IMR-90 (cell line): ENCODE data around the gene CDH23. TPM values are rescaled to one million over a fixed set of nuclear protein-coding genes. Genes with fewer than 3 reads are reported as not detected.

Source experiments
- ATAC-seq: fragments of 200-7000 bp; cut with Tn5 transposase; 2 replicates; pipeline ENCODE4 v1.9.1; 2020; ENCODE audit warnings: low read depth, mild to moderate bottlenecking, moderate library complexity
- BruUV-seq: library from RNA; stranded (reverse); fragments of 400-500 nt; replicated peaks from 2 replicates; lab custom pipeline; 2021; lab: Mats Ljungman, UMichigan
- CTCF ChIA-PET: fragments of 300-600 bp; formaldehyde crosslinking; extraction: SDS; loops from one replicate; lab custom pipeline; 2021; ENCODE audit warnings: antibody characterized with exemption; lab: Yijun Ruan, JAX
- POLR2A ChIA-PET: fragments of 300-600 bp; sonication (Branson Sonifier 250); formaldehyde crosslinking; loops from one replicate; lab custom pipeline; 2022; ENCODE audit warnings: antibody characterized with exemption; ENCODE audit not compliant: unreplicated experiment; lab: Charles Lee
- DNase-seq: peaks from one replicate; pipeline ENCODE4 v3.0.0; 2013
- H2AFZ ChIP-seq: replicated peaks from 2 replicates; pipeline ENCODE3; 2013; ENCODE audit warnings: low read length, mild to moderate bottlenecking; ENCODE audit not compliant: poor library complexity
- H2AK5ac ChIP-seq: 2 replicates; pipeline ENCODE4 v1.6.1; 2013; ENCODE audit warnings: low read depth, low read length, inconsistent platforms
- H2AK9ac ChIP-seq: replicated peaks from 2 replicates; pipeline ENCODE3; 2013; ENCODE audit warnings: mild to moderate bottlenecking, low read depth, low read length, moderate library complexity; ENCODE audit not compliant: poor library complexity
- H2BK120ac ChIP-seq: 2 replicates; pipeline ENCODE4 v1.6.1; 2013; ENCODE audit warnings: low read depth, low read length, inconsistent platforms
- H2BK15ac ChIP-seq: 3 replicates; pipeline ENCODE4 v1.6.1; 2013; ENCODE audit warnings: low read depth, low read length, inconsistent platforms
- H2BK20ac ChIP-seq: 2 replicates; pipeline ENCODE4 v1.6.1; 2013; ENCODE audit warnings: low read depth, mild to moderate bottlenecking, inconsistent platforms, low read length, moderate library complexity
- H2BK5ac ChIP-seq: 2 replicates; pipeline ENCODE4 v1.6.1; 2013; ENCODE audit warnings: mild to moderate bottlenecking, low read depth, low read length, inconsistent platforms; ENCODE audit not compliant: poor library complexity, severe bottlenecking
- H3K14ac ChIP-seq: replicated peaks from 2 replicates; pipeline ENCODE4 v1.6.1; 2013; ENCODE audit warnings: low read depth, low read length, inconsistent platforms
- H3K18ac ChIP-seq: 2 replicates; pipeline ENCODE4 v1.6.1; 2013; ENCODE audit warnings: low read depth, low read length, control low read depth
- H3K23ac ChIP-seq: 2 replicates; pipeline ENCODE4 v1.6.1; 2013; ENCODE audit warnings: low read depth, low read length, inconsistent platforms
- H3K27ac ChIP-seq: 2 replicates; pipeline ENCODE4 v1.5.1; 2013; ENCODE audit warnings: mild to moderate bottlenecking, control low read depth, low read length; ENCODE audit not compliant: insufficient read depth
- H3K27me3 ChIP-seq: 2 replicates; pipeline ENCODE4 v1.6.1; 2013; ENCODE audit warnings: low read length; ENCODE audit not compliant: control insufficient read depth, insufficient read depth
- H3K36me3 ChIP-seq: 2 replicates; pipeline ENCODE4 v1.6.1; 2013; ENCODE audit warnings: low read length, mixed read lengths; ENCODE audit not compliant: control insufficient read depth, insufficient read depth
- H3K4ac ChIP-seq: 2 replicates; pipeline ENCODE4 v1.6.1; 2013; ENCODE audit warnings: low read depth, low read length, inconsistent platforms
- H3K4me1 ChIP-seq: 2 replicates; pipeline ENCODE4 v1.6.1; 2013; ENCODE audit warnings: low read length, mixed read lengths; ENCODE audit not compliant: control insufficient read depth, insufficient read depth
- H3K4me2 ChIP-seq: 2 replicates; pipeline ENCODE4 v1.6.1; 2013; ENCODE audit warnings: low read depth, mild to moderate bottlenecking, control low read depth, low read length, moderate library complexity
- H3K4me3 ChIP-seq: 2 replicates; pipeline ENCODE4 v1.5.1; 2013; ENCODE audit warnings: low read depth, mild to moderate bottlenecking, control low read depth, low read length, moderate library complexity; ENCODE audit not compliant: insufficient read depth
- H3K56ac ChIP-seq: 2 replicates; pipeline ENCODE4 v1.6.1; 2013; ENCODE audit warnings: low read length, inconsistent platforms; ENCODE audit not compliant: insufficient read depth; ENCODE audit errors: extremely low read depth
- H3K79me1 ChIP-seq, 2 experiments: 2 replicates each; pipeline ENCODE4 v1.6.1; 2013; ENCODE audit warnings: low read length in 2 of 2, inconsistent platforms in 1 of 2, low read depth in 1 of 2
- H3K9ac ChIP-seq: 2 replicates; pipeline ENCODE4 v1.6.1; 2013; ENCODE audit warnings: low read depth, low read length, control low read depth
- H3K9me1 ChIP-seq: 2 replicates; pipeline ENCODE4 v1.6.1; 2013; ENCODE audit warnings: low read length, inconsistent platforms; ENCODE audit not compliant: insufficient read depth
- H3K9me3 ChIP-seq: 2 replicates; pipeline ENCODE4 v1.6.1; 2013; ENCODE audit warnings: low read length; ENCODE audit not compliant: control insufficient read depth, insufficient read depth
- H4K20me1 ChIP-seq: 2 replicates; pipeline ENCODE4 v1.6.1; 2013; ENCODE audit warnings: low read length, inconsistent platforms; ENCODE audit not compliant: insufficient read depth
- H4K5ac ChIP-seq: 2 replicates; pipeline ENCODE4 v1.6.1; 2013; ENCODE audit warnings: mild to moderate bottlenecking, low read depth, low read length, control low read depth
- H4K8ac ChIP-seq, 2 experiments: 2 replicates each; pipeline ENCODE4 v1.6.1; 2013; ENCODE audit warnings: low read depth in 2 of 2, low read length in 2 of 2, control low read depth in 1 of 2, inconsistent platforms in 1 of 2
- H4K91ac ChIP-seq: 2 replicates; pipeline ENCODE4 v1.6.1; 2013; ENCODE audit warnings: low read depth, low read length, inconsistent platforms; ENCODE audit not compliant: insufficient read depth
- BHLHE40 ChIP-seq: fragments of 150-350 bp; IDR thresholded peaks from 2 replicates; pipeline ENCODE4 v1.6.1; 2016; ENCODE audit warnings: mild to moderate bottlenecking, low read depth, low read length
- CEBPB ChIP-seq: IDR thresholded peaks from 2 replicates; pipeline ENCODE4 v1.6.1; 2012; ENCODE audit warnings: low read depth, low read length, improper control_type of control experiment
- MAFK ChIP-seq: IDR thresholded peaks from 2 replicates; pipeline ENCODE4 v1.6.1; 2012; ENCODE audit warnings: low read depth, low read length, improper control_type of control experiment
- MAZ ChIP-seq: IDR thresholded peaks from 2 replicates; pipeline ENCODE4 v1.6.1; 2012; ENCODE audit warnings: low read depth, mild to moderate bottlenecking, low read length, improper control_type of control experiment, moderate library complexity, borderline replicate concordance
- MXI1 ChIP-seq: IDR thresholded peaks from 2 replicates; pipeline ENCODE4 v1.6.1; 2012; ENCODE audit warnings: low read depth, mild to moderate bottlenecking, low read length, moderate library complexity, borderline replicate concordance
- POLR2A ChIP-seq: IDR thresholded peaks from 2 replicates; pipeline ENCODE4 v1.6.1; 2012; ENCODE audit warnings: mild to moderate bottlenecking, low read depth, low read length
- RAD21 ChIP-seq: IDR thresholded peaks from 2 replicates; pipeline ENCODE4 v1.6.1; 2012; ENCODE audit warnings: low read length, improper control_type of control experiment
- RFX5 ChIP-seq: IDR thresholded peaks from 2 replicates; pipeline ENCODE4 v1.8.0; 2012; ENCODE audit warnings: low read depth, mild to moderate bottlenecking, low read length, moderate library complexity
- SMC3 ChIP-seq: fragments of 150-350 bp; IDR thresholded peaks from 2 replicates; pipeline ENCODE4 v1.6.1; 2016; ENCODE audit warnings: low read depth, mild to moderate bottlenecking, antibody characterized with exemption, low read length, moderate library complexity
- USF2 ChIP-seq: fragments of 150-350 bp; IDR thresholded peaks from 2 replicates; pipeline ENCODE4 v1.6.1; 2017; ENCODE audit warnings: mild to moderate bottlenecking, antibody characterized with exemption, low read length, low read depth
- WGBS, 2 experiments: methylation state at CpG; one replicate each; pipeline versions ENCODE4 v1.1.5 to v1.1.7; 2013; ENCODE audit warnings: missing lambda C conversion rate in 2 of 2; ENCODE audit not compliant: insufficient read length in 1 of 2; ENCODE audit errors: extremely low coverage in 2 of 2; 5-methylcytosine and 5-hydroxymethylcytosine counted together
- dilution Hi-C: fragments of 300-500 bp; cut with HindIII; formaldehyde crosslinking; loops from one replicate; pipeline ENCODE4 v1.14.3; 2018; ENCODE audit warnings: low sequenced_read_pairs; ENCODE audit not compliant: unreplicated experiment
- in situ Hi-C: fragments of 300-500 bp; cut with MboI; formaldehyde crosslinking; loops from 3 replicates; pipeline ENCODE4 v1.14.3; 2019; ENCODE audit warnings: low sequenced_read_pairs, inconsistent platforms, mixed read lengths
- intact Hi-C: fragments of 100-400 bp; cut with micrococcal nuclease; formaldehyde crosslinking; loops from 2 replicates; pipeline ENCODE4 v1.10.0; 2022
- polyA plus RNA-seq, 3 experiments: library from polyadenylated mRNA; depleted of rRNA; stranded (reverse); fragments of >200 nt; gene quantifications; 2 replicates each; pipeline ENCODE4 v1.2.3, GENCODE V29; 2012; ENCODE audit warnings: low replicate concordance in 1 of 3
- total RNA-seq: library from RNA; depleted of rRNA; stranded (reverse); fragments of >200 nt; gene quantifications from 2 replicates; pipeline ENCODE4 v1.2.3, GENCODE V29; 2012

Gene CDH23
- total and polyA plus RNA-seq, 2 of the 4 experiments (the other 2 are of a cell fraction), result under 0.01 to 0.03 TPM

DNA sequence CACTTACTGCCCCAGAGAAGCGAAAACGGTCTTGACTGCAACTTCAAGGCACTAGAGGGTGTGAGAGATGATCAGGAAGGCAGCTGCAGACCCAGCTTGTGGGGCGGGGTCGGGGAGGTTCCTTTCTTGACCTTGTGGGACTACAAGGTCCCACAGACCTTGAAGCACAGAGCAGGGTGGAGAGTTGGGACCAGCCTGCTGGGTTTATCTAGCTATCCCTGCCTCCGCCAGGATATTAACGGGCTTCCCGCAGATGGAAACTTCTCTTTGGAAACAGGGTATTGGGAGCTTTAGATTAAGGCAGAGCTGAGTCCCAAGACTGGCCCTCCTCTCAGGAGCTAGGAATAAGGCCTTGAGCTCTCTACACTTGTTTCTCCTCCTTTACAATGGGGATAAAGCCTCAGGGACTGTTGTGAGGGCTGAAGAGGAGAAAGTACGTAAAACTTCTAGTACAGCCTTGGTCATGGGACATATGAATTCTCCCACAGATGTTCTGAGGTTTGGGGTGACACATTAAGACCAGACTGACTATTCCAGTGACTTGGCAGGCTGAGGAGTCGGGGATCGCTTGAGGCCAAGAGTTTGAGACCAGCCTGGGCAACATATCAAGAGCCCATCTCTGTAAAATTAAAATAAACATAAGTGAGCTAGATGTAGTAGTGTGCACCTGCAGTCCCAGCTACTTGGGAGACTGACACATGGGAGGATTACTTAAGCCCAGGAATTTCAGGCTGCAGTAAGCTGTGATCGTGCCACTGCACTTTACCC is 153.2 kb downstream of the CDH23 start (continued):
- TF ChIP-seq BHLHE40, result no peak

DNA sequence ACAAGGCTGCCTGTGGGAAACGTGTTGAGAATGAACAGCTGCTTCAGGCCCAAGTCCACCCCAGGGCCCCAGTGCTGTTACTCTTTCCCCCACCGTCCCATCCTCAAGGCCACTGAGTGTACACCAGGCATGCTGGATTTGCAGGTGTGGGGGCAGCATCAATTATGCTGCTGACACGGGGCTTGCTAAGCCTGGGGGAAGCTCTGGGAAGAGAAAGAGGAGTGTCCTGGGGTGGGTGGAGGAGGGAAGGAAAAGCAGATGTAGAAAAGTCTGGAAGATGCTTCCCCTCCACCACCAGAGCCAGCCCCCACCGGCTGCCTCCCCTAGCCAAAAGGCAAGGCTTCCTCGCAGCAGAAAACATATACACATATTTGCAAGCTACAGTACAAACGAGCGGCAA is 153.9 kb downstream of the CDH23 start:
- no TSS peak for BruUV-seq
- Histone ChIP-seq H4K8ac (no peak overlapping the region), H3K4me1 (no peaks in the 10 kb centered on the region), H2BK120ac (no peak overlapping the region), H3K56ac (no peak overlapping the region), H2BK5ac (no peak overlapping the region), H3K23ac (no peak overlapping the region), H3K18ac (no peak overlapping the region), H3K14ac (no peak overlapping the region), H3K9me3 (no peaks in the 10 kb centered on the region), H2AK5ac (no peak overlapping the region), H3K4ac (no peak overlapping the region), H2BK15ac (no peak overlapping the region), H3K27me3 (peaks cover 30% of the 10 kb centered on the region), H3K79me1 (no peaks in the 10 kb centered on the region), H3K27ac (no peak overlapping the region), H2AK9ac (no peak overlapping the region), H3K9me1 (no peaks in the 10 kb centered on the region), H3K9ac (no peak overlapping the region), H4K20me1 (no peaks in the 10 kb centered on the region; the same call in none of the 2 replicates), H4K5ac (no peak overlapping the region), H4K91ac (no peak overlapping the region), H2AFZ (no peak overlapping the region), H3K4me2 (no peak overlapping the region), H3K4me3 (no peak overlapping the region), H2BK20ac (no peak overlapping the region), H3K36me3 (no peaks in the 10 kb centered on the region)
- in situ Hi-C loops (no loop called here), dilution Hi-C loops (no loop called here), intact Hi-C loops (no loop called here)
- ATAC-seq (no peak), DNase-seq (no peak)
- no CpG with 5 or more reads among the region's 7 CpGs for WGBS, 2 experiments
- TF ChIP-seq RAD21 (no peak), BHLHE40 (no peak), MAZ (no peak), MXI1 (no peak), USF2 (no peak), SMC3 (no peak), RFX5 (no peak), MAFK (no peak), CEBPB (no peak), POLR2A (no peak)
- POLR2A ChIA-PET, result no interaction called here
- CTCF ChIA-PET, result no interaction called here
